HL-60/S4 treated with phorbol 12-myristate 13-acetate at 8.2 ng/mL for 4 days and 3 days (cell line): ENCODE results near the gene MAMDC2.

Experiments used
- in situ Hi-C: fragments of 300-500 bp; cut with MboI; formaldehyde crosslinking; loops from 2 replicates; pipeline ENCODE4 v1.15.0; 2022; ENCODE audit warnings: low sequenced_read_pairs

MAMDC2 gene, protein sequence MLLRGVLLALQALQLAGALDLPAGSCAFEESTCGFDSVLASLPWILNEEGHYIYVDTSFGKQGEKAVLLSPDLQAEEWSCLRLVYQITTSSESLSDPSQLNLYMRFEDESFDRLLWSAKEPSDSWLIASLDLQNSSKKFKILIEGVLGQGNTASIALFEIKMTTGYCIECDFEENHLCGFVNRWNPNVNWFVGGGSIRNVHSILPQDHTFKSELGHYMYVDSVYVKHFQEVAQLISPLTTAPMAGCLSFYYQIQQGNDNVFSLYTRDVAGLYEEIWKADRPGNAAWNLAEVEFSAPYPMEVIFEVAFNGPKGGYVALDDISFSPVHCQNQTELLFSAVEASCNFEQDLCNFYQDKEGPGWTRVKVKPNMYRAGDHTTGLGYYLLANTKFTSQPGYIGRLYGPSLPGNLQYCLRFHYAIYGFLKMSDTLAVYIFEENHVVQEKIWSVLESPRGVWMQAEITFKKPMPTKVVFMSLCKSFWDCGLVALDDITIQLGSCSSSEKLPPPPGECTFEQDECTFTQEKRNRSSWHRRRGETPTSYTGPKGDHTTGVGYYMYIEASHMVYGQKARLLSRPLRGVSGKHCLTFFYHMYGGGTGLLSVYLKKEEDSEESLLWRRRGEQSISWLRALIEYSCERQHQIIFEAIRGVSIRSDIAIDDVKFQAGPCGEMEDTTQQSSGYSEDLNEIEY

DNA sequence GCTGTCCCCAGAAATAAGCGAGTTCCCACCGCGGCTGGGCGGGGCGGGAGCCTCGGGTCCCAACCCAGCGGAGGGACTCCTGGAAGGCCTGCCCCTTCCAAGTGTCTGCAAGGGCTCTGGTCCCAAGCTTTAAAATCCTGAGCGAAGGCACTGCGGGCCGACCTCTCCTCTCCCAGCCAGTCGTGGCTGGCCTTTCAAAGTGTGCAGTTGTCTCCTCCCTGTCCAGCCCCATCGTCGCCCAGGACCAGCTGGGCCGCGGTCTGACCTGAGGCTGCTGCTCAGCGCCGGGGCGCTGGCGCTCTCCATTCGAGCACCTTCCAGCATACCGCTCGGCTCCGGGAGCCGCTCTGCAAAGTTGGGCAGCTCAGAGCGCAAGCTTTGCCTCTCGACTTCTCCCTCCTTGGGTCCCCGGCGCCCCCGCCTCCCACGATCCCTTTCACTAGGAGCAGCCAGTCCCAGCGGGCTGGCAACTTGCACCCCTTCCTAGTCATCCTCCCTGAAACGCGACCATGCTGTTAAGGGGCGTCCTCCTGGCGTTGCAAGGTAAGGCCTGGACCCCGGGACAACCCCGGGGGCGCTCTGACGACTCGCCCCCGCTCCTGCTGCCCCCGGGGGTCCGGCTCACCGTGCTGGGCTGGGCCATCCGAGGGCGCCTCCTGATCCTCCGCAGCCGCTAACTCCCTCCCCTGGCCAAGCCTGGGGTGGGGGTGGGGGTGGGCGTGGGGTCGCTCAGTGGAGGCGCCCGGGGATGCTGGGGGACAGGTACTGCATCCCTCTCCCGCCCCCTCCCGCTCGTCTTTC, at the start of gene MAMDC2:
Gene MAMDC2, plus strand, starts transcription at position 160 of the 801 bp plus-strand sequence. Its CDS starts 350 bp downstream, at position 510.
- in situ Hi-C loops, result no loop called here

- in situ Hi-C loops, result no loop called here
These were observed 47.8 kb upstream of the MAMDC2 start for GRCh38 chr9:69995846-69996245.

DNA sequence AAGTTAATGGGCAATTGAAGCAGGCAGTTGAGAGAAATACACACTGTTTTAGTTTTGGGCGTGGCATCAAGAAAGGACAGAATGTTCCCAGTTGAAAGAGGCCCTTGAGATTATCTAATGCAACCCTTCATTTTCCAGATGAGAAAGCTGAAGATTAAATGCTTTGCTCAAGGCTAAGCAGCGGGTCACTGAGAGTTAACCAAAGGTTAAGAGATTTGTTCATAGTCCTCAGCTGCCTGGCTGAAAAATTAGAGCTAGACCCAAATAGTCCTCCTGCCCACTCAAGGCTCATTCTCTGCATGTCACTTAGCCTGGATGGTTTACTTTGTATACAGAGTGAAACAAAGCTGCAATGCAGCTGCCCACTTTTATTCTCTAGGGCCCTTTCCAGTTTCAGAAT, 46.7 kb upstream of the MAMDC2 start:
- in situ Hi-C loops, result no loop called here

DNA sequence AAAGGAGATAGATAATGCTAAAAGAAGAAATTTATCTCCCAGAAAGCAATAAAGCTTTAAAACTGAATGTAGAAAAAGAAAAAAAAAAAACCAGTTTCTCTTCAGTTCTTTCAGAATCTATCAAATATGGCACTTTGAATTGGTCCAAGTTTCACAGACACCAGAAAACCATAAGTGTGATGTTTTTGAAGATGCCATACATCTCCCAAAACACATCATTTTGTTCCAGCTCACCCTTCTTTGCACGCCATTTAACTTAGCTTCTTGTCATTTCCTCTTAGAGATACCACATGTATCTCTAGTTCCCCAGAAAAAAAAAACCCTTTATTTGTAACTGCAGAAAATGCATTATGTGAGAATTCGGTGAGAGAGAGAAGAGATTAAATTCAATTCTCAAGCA, 46.1 kb upstream of the MAMDC2 start:
- in situ Hi-C loops, result no loop called here

DNA sequence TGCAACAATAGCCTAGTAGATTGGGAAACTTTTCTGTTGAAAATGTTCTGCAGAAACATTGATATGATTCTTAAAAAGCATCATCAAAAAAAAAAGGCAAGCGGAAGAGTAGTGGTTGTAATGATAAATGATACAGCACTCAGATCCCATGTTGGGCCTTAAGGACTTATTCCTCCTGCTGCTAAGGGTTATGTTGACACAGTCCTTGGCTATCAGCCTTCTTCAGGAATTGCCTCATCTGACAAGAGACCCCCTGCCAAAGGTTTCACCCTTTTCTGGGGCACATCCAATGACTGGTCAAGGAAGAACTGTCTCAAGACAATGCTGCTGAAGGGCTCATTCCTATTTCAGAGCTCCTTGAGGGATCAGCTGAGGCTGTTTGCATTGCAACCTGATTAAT, 44.3 kb upstream of the MAMDC2 start:
- in situ Hi-C loops, result no loop called here

GRCh38 chr9:70000469-70000868, 43.2 kb upstream of the MAMDC2 start:
- in situ Hi-C loops, result no loop called here

GRCh38 chr9:70003901-70004714, 39.5 kb upstream of the MAMDC2 start:
- in situ Hi-C loops, result no loop called here

- in situ Hi-C loops, result no loop called here
These were observed 37.3 kb upstream of the MAMDC2 start for GRCh38 chr9:70006306-70006705.

DNA sequence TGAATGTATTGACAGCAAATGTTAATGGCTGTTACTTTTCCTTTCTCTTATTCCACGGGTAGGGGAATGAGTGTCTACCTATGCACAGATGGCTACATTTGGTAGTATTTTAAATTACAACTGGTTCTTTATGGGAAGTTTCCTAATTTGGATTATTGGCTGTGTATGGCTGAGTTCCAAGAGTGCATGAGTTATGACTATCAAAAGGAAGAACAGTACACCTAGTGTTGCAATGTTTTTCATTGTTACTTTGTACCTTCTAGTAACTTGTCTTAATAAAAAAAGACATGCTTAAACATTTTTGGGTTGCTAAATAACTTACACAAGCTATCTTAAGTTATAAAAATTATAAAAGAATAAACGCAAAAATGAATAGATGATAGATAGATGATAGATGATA, 35.8 kb upstream of the MAMDC2 start:
- in situ Hi-C loops, result no loop called here

GRCh38 chr9:70010015-70010414, 33.6 kb upstream of the MAMDC2 start:
- in situ Hi-C loops, result no loop called here

GRCh38 chr9:70011366-70011765, 32.3 kb upstream of the MAMDC2 start:
- in situ Hi-C loops, result no loop called here

DNA sequence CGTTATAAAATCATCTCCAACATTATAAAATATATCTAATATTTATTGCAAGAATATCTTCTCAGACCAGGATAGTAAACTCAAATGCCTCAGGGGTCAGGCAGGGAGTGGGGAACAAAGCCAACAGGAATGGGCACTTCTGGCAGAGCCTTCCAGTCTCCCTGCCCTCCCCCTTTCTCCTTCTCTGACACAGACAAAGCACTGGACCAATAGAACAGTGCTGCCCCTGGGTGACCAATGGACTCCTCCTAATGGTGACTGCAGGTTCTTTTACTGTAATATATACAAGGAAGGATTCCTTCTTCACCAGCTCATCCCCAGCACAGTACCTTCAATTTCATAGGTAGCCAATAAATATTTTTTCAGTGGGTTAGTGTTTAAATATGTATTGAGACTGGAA, 31.1 kb upstream of the MAMDC2 start:
- in situ Hi-C loops, result no loop called here

- in situ Hi-C loops, result no loop called here
These were observed 30.0 kb upstream of the MAMDC2 start for GRCh38 chr9:70013598-70014196.

DNA sequence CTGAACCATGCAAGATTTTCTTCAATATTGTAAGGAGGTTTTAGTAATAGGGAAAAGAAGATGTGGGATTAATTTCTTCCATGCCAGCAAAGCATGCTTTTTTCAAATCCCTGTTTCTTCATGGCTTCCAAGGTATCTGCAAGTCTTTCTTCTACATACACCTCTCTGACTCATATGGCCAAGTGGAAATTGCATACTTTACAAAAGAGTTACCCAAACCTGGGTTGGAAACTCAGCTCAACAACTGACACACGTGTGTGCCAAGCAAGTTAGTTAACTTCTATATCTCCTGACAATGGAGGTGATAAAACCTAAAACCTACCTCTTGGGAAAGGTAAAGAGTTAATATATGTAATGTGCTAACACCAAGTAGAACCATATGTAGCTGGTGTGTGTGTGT, 28.5 kb upstream of the MAMDC2 start:
- in situ Hi-C loops, result no loop called here

DNA sequence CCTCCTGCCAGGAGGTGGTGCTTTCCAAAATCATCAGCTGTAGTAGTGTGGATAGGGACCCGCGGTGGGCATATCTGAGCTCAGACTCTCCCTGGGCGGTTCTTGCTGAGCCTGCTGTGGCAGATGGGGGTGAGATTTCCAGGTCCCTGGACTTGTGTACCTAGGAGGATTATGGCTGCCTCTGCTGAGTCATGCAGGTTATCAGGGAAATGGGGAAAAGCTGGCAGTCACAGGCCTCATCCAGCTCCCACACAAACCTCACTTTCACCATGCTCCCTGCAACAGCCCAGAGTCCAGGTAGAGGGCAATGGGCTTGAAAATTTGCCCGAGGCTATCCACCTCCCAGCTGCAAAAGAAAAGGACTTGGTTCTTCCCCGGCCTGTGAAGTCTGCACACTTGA, 23.4 kb upstream of the MAMDC2 start:
- in situ Hi-C loops, result no loop called here

DNA sequence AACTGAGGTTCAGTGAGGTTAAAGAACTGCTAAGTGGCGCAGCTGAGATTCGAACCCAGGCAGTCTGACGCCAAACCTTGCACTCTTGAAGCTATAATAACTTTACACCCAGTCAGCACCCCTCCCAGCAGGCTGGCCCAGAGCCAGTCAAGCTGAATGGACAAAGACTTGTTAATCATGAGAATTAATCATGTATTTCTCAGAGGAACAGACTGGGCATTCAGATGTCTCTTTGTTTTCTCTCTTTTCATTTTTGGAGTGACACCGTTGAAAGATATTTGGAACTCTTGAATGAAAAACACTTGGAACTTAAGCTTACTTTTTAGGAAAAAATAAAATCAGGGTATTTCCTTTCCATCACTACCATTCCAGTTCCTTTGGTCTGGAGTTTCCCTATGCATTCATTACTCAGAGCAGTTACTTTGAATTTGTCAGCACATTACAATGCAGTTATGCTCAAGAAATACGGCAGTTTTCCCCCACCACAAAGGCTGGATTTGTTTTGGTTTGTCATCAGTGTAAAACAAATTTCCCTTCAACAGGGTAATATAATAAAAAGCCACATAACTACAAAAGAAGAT, 22.6 kb upstream of the MAMDC2 start:
- in situ Hi-C loops, result no loop called here

DNA sequence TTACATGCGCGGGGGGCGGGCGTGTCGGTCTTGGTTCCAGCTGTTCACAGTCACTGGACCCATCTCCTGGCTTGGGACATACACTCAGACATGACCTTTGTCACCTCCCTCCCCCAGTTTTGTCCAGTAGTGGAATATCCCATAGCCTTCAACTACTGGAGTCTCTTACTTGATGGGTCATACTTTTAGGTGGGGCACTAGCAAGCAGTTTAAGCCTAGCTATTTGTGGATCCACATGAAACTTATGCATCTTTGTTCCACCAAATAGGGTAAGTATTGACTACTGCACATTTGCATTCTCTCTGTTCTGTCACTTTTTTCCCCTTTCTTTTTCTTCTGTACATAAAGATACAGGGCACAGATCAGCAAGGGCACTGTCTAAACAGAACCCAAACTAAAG, 15.4 kb upstream of the MAMDC2 start:
- in situ Hi-C loops, result no loop called here

DNA sequence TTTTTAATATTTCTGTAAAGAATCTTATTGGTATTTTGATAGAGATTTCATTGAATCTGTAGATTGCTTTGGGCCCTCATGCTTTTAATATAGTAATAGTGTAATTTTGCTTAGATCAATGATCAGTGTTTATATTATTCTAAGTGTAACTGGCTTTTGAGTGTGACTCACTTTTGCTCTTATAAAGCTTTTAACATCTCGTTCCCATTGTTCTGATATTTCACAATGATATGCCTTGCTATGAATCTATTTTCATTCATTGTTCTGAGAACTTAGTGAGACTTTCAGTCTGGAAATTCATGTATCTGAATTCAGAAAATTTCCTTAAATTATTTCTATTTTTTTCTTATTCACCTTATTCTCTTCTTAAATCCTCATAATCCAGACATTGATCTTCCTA, 13.5 kb upstream of the MAMDC2 start:
- in situ Hi-C loops, result no loop called here

- in situ Hi-C loops, result no loop called here
These were observed 12.5 kb upstream of the MAMDC2 start for GRCh38 chr9:70031141-70031545.

DNA sequence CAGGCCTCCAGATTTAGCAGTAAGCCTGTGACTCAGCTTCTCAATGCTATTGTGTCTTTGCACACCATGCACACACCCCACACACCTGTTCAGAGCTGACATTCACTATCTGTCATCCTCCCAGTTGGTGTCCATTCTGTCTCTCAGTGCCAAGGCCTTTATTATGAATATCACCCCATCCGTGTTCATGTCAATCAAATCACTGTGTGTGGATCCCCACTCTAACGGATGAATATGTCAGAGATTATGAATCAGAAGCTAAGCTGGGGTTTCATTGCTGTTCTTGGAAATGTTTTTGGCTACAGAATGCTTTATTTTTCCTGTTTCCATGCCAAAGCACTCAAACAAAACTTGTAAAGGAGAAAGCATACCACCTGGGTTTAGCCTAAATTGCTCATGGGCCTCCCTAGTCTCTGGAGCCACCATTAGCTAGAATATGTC, 9.4 kb upstream of the MAMDC2 start:
- in situ Hi-C loops, result no loop called here
